Measurements from ENCODE around the gene SSH2. TPM values are rescaled to one million over a fixed set of nuclear protein-coding genes. Genes with fewer than 3 reads are reported as not detected.
"Not testable (repeated sequence)": the region's sequence is repeated elsewhere in the genome, so short reads cannot be mapped to it uniquely, and the experiment has no call there.

The SSH2 gene
- polyA plus RNA-seq, 1 experiment, result 24.1 TPM

DNA sequence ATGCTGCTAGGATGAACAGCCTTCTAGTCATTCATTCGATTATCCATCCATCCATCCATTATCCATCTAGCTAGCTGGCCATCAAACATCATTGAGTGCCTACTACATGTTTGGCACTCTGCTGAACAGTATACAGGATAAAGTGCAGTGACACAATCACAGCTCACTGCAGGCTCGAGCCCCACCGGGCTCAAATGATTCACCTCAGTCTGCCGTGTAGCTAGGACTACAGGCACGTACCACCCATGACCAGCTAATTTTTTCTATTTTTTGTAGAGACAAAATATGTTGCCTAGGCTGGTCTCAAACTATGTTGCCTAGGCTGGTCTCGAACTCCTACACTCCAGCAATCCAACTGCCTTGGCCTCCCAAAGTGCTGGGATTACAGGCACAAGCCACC is 50.0 kb downstream of the SSH2 start:
- no peak for DNase-seq (ENCODE audit: low read depth, low spot score)
- CTCF ChIA-PET, result no interaction called here

DNA sequence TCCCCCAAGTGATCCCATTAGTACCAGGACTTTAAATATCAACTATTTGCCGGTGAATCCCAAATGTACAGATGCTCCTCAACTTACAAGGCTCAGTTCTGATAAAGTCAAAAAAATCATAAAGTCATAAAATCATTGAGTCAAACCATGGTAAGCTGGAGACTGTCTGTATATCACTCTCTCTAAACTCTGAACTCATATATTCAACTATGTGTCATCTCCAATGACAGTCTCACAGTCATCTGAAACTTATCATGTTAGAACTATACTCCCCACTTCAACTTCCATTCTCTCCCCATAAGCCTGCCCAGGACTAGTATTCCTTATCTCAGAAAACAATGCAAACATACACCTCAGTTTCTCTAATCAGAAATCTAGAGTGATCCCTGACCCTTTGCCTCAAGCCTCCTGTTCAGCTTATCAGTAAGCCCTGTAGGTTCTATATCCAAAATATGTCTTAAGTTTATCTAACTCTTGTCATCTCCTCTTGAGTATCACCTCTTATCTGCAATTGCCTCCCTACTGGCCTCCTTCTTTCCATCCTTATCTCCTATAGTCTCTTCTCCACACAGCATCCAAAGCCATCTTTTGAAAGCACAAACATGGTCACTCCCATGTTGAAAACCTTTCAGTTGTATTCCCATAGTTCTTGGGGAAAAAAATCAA is 55.0 kb downstream of the SSH2 start:
- CTCF ChIA-PET, result interaction anchor here (3.8 kb wide), 1 partner anchor 56 kb away, joined by 23 read pairs; no protein-coding TSS in a partner anchor
- Histone ChIP-seq H3K4me3 (ENCODE audit: low read depth, low read length) (no peak overlapping the region), H3K27ac (ENCODE audit: low read depth, low read length) (no peak overlapping the region), H3K27me3 (ENCODE audit: control insufficient read depth, insufficient read depth, low read length) (no peaks in the 10 kb centered on the region), H3K9me3 (ENCODE audit: control insufficient read depth, insufficient read depth, low read length) (no peaks in the 10 kb centered on the region)
- POLR2A ChIA-PET, result no interaction called here
- TF ChIP-seq, protein P1, sequence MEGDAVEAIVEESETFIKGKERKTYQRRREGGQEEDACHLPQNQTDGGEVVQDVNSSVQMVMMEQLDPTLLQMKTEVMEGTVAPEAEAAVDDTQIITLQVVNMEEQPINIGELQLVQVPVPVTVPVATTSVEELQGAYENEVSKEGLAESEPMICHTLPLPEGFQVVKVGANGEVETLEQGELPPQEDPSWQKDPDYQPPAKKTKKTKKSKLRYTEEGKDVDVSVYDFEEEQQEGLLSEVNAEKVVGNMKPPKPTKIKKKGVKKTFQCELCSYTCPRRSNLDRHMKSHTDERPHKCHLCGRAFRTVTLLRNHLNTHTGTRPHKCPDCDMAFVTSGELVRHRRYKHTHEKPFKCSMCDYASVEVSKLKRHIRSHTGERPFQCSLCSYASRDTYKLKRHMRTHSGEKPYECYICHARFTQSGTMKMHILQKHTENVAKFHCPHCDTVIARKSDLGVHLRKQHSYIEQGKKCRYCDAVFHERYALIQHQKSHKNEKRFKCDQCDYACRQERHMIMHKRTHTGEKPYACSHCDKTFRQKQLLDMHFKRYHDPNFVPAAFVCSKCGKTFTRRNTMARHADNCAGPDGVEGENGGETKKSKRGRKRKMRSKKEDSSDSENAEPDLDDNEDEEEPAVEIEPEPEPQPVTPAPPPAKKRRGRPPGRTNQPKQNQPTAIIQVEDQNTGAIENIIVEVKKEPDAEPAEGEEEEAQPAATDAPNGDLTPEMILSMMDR (IDR thresholded peaks at IDR 0.05; ENCODE audit: low read depth, low read length), result no peak
- no peak for DNase-seq (ENCODE audit: low read depth, low spot score)

More for the DNA sequence above, 50.0 kb downstream of the SSH2 start:
- no peaks in the 10 kb centered on the region for H3K27me3 ChIP-seq (ENCODE audit: control insufficient read depth, insufficient read depth, low read length)
- H3K27ac ChIP-seq (ENCODE audit: low read depth, low read length), result no peak overlapping the region
- TF ChIP-seq, protein P1 (IDR thresholded peaks at IDR 0.05; ENCODE audit: low read depth, low read length), result no peak
- no peaks in the 10 kb centered on the region for H3K9me3 ChIP-seq (ENCODE audit: control insufficient read depth, insufficient read depth, low read length)
- no peak overlapping the region for H3K4me3 ChIP-seq (ENCODE audit: low read depth, low read length)
- POLR2A ChIA-PET, result no interaction called here

DNA sequence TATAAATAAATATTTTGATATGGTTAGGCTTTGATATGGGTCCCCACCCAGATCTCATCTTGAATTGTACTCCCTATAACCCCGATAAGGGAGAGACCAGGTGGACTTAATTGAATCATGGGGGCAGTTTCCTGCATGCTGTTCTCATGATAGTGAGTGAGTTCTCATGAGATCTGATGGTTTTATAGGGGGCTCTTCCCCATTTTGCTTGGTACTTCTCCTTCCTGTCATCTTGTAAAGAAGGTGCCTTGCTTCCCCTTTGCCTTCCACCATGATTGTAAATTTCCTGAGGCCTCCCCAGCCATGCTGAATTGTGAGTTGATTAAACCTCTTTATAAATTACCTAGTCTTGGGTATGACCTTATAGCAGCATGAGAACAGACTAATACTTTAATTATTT is 55.7 kb downstream of the SSH2 start:
- H3K9me3 ChIP-seq (ENCODE audit: control insufficient read depth, insufficient read depth, low read length); POLR2A ChIA-PET; H3K27me3 ChIP-seq (ENCODE audit: control insufficient read depth, insufficient read depth, low read length); H3K4me3 ChIP-seq (ENCODE audit: low read depth, low read length); H3K27ac ChIP-seq (ENCODE audit: low read depth, low read length); DNase-seq (ENCODE audit: low read depth, low spot score): not testable (repeated sequence)
- CTCF ChIA-PET, result interaction anchor here (3.8 kb wide), 1 partner anchor 57 kb away, joined by 23 read pairs; no protein-coding TSS in a partner anchor

DNA sequence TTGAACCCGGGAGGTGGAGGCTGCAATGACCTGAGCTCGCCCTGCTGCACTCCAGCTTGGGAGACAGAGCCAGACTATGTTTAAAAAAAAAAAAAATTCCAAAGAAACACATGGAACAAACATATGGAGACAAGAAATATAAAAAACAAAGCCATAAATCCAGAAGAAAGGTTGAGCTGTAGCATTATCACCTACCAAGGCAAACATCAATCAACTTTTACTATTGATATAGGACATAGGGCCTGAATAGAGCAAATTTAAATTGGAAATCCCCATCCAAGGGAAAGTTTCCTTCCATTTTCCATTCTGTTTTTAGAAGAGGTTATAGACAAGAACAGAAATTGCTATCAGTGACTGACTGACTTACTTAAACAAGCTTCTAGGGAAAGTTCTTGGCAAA is 56.6 kb downstream of the SSH2 start:
- H3K27me3 ChIP-seq (ENCODE audit: control insufficient read depth, insufficient read depth, low read length), result no peaks in the 10 kb centered on the region
- POLR2A ChIA-PET, result no interaction called here
- no peaks in the 10 kb centered on the region for H3K9me3 ChIP-seq (ENCODE audit: control insufficient read depth, insufficient read depth, low read length)
- no peak overlapping the region for H3K27ac ChIP-seq (ENCODE audit: low read depth, low read length)
- CTCF ChIA-PET, result interaction anchor here (1.3 to 3.8 kb wide), 2 partner anchors 58 to 60 kb away, joined by 4 to 23 read pairs; no protein-coding TSS in a partner anchor
- DNase-seq (ENCODE audit: low read depth, low spot score), result no peak
- TF ChIP-seq, protein P1 (IDR thresholded peaks at IDR 0.05; ENCODE audit: low read depth, low read length), result no peak
- H3K4me3 ChIP-seq (ENCODE audit: low read depth, low read length), result no peak overlapping the region

DNA sequence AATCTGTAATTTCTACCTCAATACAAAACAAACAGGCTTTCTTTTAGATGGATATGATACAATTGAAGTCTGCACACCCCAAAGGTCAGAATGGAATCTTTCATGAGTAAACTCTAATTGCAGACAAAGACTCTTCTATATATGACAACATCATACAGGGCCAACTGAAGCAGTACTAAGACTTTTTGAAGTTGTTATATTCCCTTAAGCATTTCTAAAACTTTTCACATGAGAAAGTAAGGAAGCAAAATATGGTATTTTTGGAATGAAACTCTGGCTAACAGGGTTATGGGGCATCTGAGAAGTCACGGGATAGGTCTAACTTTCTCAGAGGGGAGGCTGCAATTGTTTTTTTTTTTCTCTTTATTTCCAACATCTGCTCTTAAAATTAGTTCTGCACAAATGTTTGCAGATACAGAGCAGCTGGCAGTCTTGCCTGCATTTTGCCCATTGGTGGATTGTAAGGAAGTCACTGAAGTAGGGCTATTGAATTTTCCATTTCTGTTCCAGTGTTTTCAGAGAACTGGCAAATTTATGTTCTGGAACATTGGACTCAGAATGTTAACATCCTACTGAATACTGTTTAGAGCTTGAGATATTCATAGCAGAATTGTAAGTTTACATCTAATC is 59.1 kb downstream of the SSH2 start:
- POLR2A ChIA-PET, result no interaction called here
- TF ChIP-seq, protein P1 (IDR thresholded peaks at IDR 0.05; ENCODE audit: low read depth, low read length), result no peak
- CTCF ChIA-PET, result interaction anchor here (0.5 to 3.8 kb wide), 4 partner anchors 35 to 232 kb away, joined by 3 to 23 read pairs (median 4); no protein-coding TSS in a partner anchor
- no peaks in the 10 kb centered on the region for H3K27me3 ChIP-seq (ENCODE audit: control insufficient read depth, insufficient read depth, low read length)
- no peak for DNase-seq (ENCODE audit: low read depth, low spot score)
- no peak overlapping the region for H3K4me3 ChIP-seq (ENCODE audit: low read depth, low read length)
- no peak overlapping the region for H3K27ac ChIP-seq (ENCODE audit: low read depth, low read length)
- no peaks in the 10 kb centered on the region for H3K9me3 ChIP-seq (ENCODE audit: control insufficient read depth, insufficient read depth, low read length)

Measured in AG04450 (cell line).